Cardiac ventricle fibroblast (primary cell): ENCODE measurements around the gene KDM2B. TPM values are rescaled to one million over a fixed set of nuclear protein-coding genes. Genes with fewer than 3 reads are reported as not detected.

Experiments used
- total RNA-seq: library from RNA; depleted of rRNA; stranded (reverse); fragments of >200 nt; gene quantifications from 2 replicates; pipeline ENCODE4 v1.2.3, GENCODE V29; 2015

The KDM2B gene
- total RNA-seq, result 13.3 and 20.2 TPM in 2 replicates

GRCh38 chr12:121580959-121581685 lies at the start of gene KDM2B:
Gene KDM2B (minus strand): TSS chr12:121581023. CDS start chr12:121580911, 112 bp downstream.

GRCh38 chr12:121626087-121626852 lies 45.4 kb upstream of the KDM2B start, which contains the start of gene ORAI1:
Gene ORAI1 (plus strand): TSS chr12:121626530.

GRCh38 chr12:121399391-121400331 lies 181.2 kb downstream of the KDM2B start, which contains the start of gene RNF34:
Gene RNF34 (plus strand): TSS chr12:121400118. CDS start chr12:121400213, 95 bp downstream.

Other genes starting within 250 kb of the KDM2B start
- gene ANAPC5, start 228.6 kb downstream of the KDM2B start, total RNA-seq, result 70.8 and 84.2 TPM in 2 replicates
- gene RNF34, start 180.9 kb downstream of the KDM2B start, total RNA-seq, result 20.0 and 28.8 TPM in 2 replicates
- gene ORAI1, start 45.5 kb upstream of the KDM2B start, total RNA-seq, result 5.2 and 5.3 TPM in 2 replicates
- 0.12 and 0.15 TPM in 2 replicates for gene MORN3, start 88.6 kb upstream of the KDM2B start, total RNA-seq
- 3.5 and 4.8 TPM in 2 replicates for gene TMEM120B, start 131.7 kb upstream of the KDM2B start, total RNA-seq
- 7.7 and 8.6 TPM in 2 replicates for gene RHOF, start 212.7 kb upstream of the KDM2B start, total RNA-seq
- 8.0 and 10.9 TPM in 2 replicates for gene SETD1B, start 223.0 kb upstream of the KDM2B start, total RNA-seq